ENCODE measurements around the gene GPER1. TPM values are rescaled to one million over a fixed set of nuclear protein-coding genes. Genes with fewer than 3 reads are reported as not detected.

The GPER1 gene
- total and polyA plus RNA-seq, 4 donors = 2.9 to 23.1 (median 7.4) TPM

Other genes with a start within 250 kb of the GPER1 start
- gene GET4, start 211.6 kb upstream of the GPER1 start, total RNA-seq = 10 to 100 TPM; 19.5 to 30.3 TPM
- gene GET4, start 211.6 kb upstream of the GPER1 start, polyA plus RNA-seq = 10 to 100 TPM; 24.3 to 34.7 TPM
- 1 to 10 TPM; 3.2 to 3.7 TPM for gene ADAP1, start 133.4 kb upstream of the GPER1 start, total RNA-seq
- 1 to 10 TPM in 1 of 2 donors, under 1 TPM in 1; 0.46 to 2.2 TPM for gene ADAP1, start 133.4 kb upstream of the GPER1 start, polyA plus RNA-seq
- 1 to 10 TPM; 5.2 to 9.8 TPM for gene COX19, start 112.6 kb upstream of the GPER1 start, total RNA-seq
- 1 to 10 TPM; 2.2 to 4.5 TPM for gene COX19, start 112.6 kb upstream of the GPER1 start, polyA plus RNA-seq
- under 1 TPM in 1 of 2 donors, not detected in 1; 0.28 TPM for gene CYP2W1, start 104.9 kb upstream of the GPER1 start, total RNA-seq
- not detected for gene CYP2W1, start 104.9 kb upstream of the GPER1 start, polyA plus RNA-seq
- gene GPR146, start 43.6 kb upstream of the GPER1 start, total RNA-seq = 10 to 100 TPM; 27.9 to 33.5 TPM
- 10 to 100 TPM; 15.5 to 25.4 TPM for gene GPR146, start 43.6 kb upstream of the GPER1 start, polyA plus RNA-seq
- 10 to 100 TPM; 12.5 to 27.4 TPM for gene ZFAND2A, start 72.1 kb downstream of the GPER1 start, total RNA-seq
- gene ZFAND2A, start 72.1 kb downstream of the GPER1 start, polyA plus RNA-seq = 10 to 100 TPM; 39.6 to 53.3 TPM
- not detected for gene UNCX, start 144.8 kb downstream of the GPER1 start, total RNA-seq
- not detected for gene UNCX, start 144.8 kb downstream of the GPER1 start, polyA plus RNA-seq